ENCODE results near the gene NDUFAB1.
"Not testable (repeated sequence)": the region's sequence is repeated elsewhere in the genome, so short reads cannot be mapped to it uniquely, and the experiment has no call there.

The NDUFAB1 gene

GRCh38 chr16:23549938-23550337 lies 46.2 kb downstream of the NDUFAB1 start:
- DNase-seq, result no peak

DNA sequence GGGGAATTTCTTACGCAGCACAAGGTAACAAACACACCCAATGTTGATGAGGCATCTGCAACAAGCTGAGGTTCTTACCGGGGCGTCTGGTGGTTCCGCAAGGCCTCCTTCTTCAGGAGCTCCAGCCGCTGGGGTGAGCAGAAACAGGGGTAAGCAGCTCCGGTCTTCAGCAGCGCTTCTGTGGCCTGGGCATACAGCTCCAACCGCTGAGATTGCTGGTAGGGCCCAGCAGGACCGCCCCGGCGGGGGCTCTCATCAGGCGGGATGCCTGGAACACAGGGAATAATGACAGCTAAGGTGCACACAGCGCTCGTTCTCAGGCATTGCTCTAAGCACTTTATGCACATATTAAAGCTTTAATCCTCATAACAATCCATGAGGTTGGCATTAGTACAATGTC lies 51.7 kb downstream of the NDUFAB1 start:
- DNase-seq, result no peak

GRCh38 chr16:23540817-23541178 lies 55.3 kb downstream of the NDUFAB1 start:
- DNase-seq, result not testable (repeated sequence)

GRCh38 chr16:23539984-23540816 lies 55.9 kb downstream of the NDUFAB1 start:
- DNase-seq, result no peak

DNA sequence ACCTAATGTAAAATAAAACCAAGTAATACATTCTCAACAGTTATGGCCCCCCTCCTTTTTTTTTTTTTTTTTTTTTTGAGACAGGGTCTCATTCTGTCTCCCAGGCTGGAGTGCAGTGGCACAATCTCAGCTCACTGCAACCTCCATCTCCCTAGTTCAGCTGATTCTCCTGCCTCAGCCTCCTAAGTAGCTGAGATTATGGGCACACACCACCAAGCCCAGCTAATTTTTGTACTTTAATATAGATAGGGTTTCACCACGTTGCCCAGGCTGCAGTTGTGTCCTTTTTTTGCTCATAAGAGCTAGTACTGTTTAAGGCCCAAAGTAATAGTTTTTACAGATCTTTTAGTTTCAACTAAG lies 57.2 kb downstream of the NDUFAB1 start:
- no peak for DNase-seq

GRCh38 chr16:23537390-23537789 lies 58.7 kb downstream of the NDUFAB1 start:
- no peak for DNase-seq

- no peak for DNase-seq
These were observed 60.2 kb downstream of the NDUFAB1 start for GRCh38 chr16:23535901-23536300.

DNA sequence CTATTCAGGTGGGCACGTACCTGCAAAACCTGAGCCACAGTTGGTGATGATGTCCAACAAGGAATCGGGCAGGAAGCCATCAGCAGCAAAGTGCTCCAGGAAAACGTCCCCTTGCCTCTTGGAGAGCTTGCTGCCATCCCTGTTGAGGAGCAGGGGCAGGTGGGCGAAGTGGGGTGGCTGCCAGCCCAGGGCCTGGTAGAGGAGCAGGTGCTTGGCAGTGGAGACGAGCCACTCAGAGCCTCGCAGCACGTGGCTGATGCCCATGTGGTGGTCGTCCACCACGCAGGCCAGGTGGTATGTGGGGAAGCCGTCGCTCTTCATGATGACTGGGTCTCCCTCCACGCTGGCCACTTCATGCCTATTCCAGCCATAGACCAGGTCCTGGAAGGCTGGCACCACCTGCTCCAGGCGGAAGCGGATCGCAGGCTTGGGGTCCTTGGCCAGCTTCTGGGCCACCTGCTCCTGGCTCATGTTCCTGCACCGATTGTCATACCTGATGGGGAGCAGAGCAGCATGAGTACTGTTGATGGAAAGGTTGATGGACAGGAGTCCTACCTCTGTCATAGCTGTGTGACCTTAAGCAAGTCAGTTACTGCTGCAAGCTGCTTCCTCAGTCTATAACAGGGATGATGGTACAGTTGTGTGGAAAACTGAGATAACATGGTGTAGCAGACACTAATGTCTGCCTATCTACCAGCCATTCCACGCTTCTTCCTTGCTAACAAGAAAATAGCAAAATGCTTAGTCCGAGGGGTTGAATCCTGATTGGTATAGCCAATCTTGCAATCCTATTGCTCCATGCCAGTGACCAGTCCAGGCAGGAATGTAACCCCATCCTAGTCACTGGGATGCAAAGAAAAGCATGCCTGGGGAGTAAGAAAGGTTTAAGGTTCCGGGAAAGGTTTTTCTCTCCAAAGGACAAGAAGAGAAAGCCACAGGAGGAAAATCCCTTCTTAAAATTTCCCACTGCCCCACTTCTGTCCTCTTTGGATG lies 61.0 kb downstream of the NDUFAB1 start:
- no peak for DNase-seq

DNA sequence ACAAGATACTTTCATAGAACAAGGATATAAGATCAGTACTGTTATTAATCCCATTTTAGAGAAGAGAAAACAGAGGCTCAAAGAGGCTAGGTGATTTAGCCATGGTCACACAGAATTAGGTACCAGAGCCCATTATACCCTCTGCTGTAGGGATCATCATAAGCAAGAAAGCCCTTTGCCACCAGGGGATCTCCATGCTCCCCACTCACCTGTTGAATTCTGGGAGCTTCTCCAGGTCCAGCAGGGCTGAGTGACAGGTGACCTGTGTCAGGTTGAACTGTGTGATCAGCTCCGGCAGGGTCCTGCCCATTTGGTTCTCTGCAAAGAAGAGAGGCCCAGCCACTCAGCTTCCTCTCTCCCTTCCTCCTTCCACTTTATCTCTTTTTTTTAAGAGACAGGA lies 63.7 kb downstream of the NDUFAB1 start:
- no peak for DNase-seq

All from NCI-H748 treated with DMSO at 0.1 percent for 48 hours (cell line).